GM12878 (cell line): ENCODE measurements around the gene PELI2. TPM values are rescaled to one million over a fixed set of nuclear protein-coding genes. Genes with fewer than 3 reads are reported as not detected.

Experiments used
- ATAC-seq: fragments of 200-7000 bp; cut with Tn5 transposase; 3 replicates; pipeline ENCODE4 v1.9.1; 2020; ENCODE audit warnings: mild to moderate bottlenecking, moderate library complexity
- BruUV-seq: library from RNA; stranded (reverse); fragments of 400-500 nt; replicated peaks from 2 replicates; lab custom pipeline; 2021; lab: Mats Ljungman, UMichigan
- CTCF ChIA-PET: fragments of 300-600 bp; sonication (Branson Sonifier 250); formaldehyde crosslinking; extraction: SDS; loops from one replicate; lab custom pipeline; 2021; ENCODE audit warnings: inconsistent platforms; lab: Yijun Ruan, JAX
- POLR2A ChIA-PET: fragments of 350-600 bp; formaldehyde crosslinking; extraction: SDS; loops from one replicate; lab custom pipeline; 2021; ENCODE audit warnings: inconsistent platforms; lab: Charles Lee
- RAD21 ChIA-PET: fragments of 300-600 bp; sonication (Branson Sonifier 250); formaldehyde crosslinking; loops from one replicate; lab custom pipeline; 2023; ENCODE audit warnings: antibody characterized with exemption; ENCODE audit not compliant: unreplicated experiment; lab: Charles Lee
- SMC1A ChIA-PET: fragments of 300-600 bp; sonication (Branson Sonifier 250); formaldehyde crosslinking; loops from one replicate; lab custom pipeline; 2023; ENCODE audit not compliant: unreplicated experiment, uncharacterized antibody; lab: Charles Lee
- DNase-seq: peaks from one replicate; pipeline ENCODE4 v3.0.0-alpha.2; 2011; ENCODE audit warnings: low read depth, low spot score
- FAIRE-seq: peaks from 3 replicates; lab custom pipeline; 2011; peaks lifted over from hg19 to GRCh38; lab: Jason Lieb, UNC
- H2AFZ ChIP-seq: 2 replicates; pipeline ENCODE4 v1.6.0; 2011; ENCODE audit warnings: low read depth, low read length, control low read depth; ENCODE audit not compliant: control insufficient read depth
- H3K27ac ChIP-seq: 2 replicates; pipeline ENCODE4 v1.5.1; 2011; ENCODE audit warnings: control low read depth; ENCODE audit not compliant: control insufficient read depth, insufficient read depth
- H3K27me3 ChIP-seq, 2 experiments: replicated peaks in 1 of 2; 2 replicates each; pipeline versions ENCODE4 v1.6.0 to v1.6.1; 2011; ENCODE audit warnings: low read length in 1 of 2; ENCODE audit not compliant: control insufficient read depth in 2 of 2, insufficient read depth in 2 of 2
- H3K36me3 ChIP-seq, 2 experiments: 2 replicates each; pipeline ENCODE4 v1.5.1; 2011; ENCODE audit warnings: low read length in 1 of 2; ENCODE audit not compliant: control insufficient read depth in 2 of 2, insufficient read depth in 2 of 2
- H3K4me1 ChIP-seq: 2 replicates; pipeline ENCODE4 v1.6.1; 2011; ENCODE audit warnings: mild to moderate bottlenecking, low read length, moderate library complexity, mixed read lengths; ENCODE audit not compliant: control insufficient read depth, insufficient read depth
- H3K4me2 ChIP-seq: 2 replicates; pipeline ENCODE4 v1.6.0; 2011; ENCODE audit warnings: control low read depth; ENCODE audit not compliant: control insufficient read depth, insufficient read depth
- H3K4me3 ChIP-seq: fragments of 200-600 bp; sonication (generic); 2 replicates; pipeline ENCODE4 v1.5.1; 2016
- H3K79me2 ChIP-seq: 2 replicates; pipeline ENCODE4 v1.6.0; 2011; ENCODE audit warnings: low read length; ENCODE audit not compliant: control insufficient read depth, insufficient read depth
- H3K9ac ChIP-seq: 2 replicates; pipeline ENCODE4 v1.8.0; 2011; ENCODE audit warnings: low read length, control low read depth, mixed read lengths; ENCODE audit not compliant: control insufficient read depth, insufficient read depth
- H3K9me3 ChIP-seq: replicated peaks from 3 replicates; pipeline ENCODE4 v1.5.1; 2011; ENCODE audit warnings: mild to moderate bottlenecking, low read length; ENCODE audit not compliant: control insufficient read depth, insufficient read depth
- H4K20me1 ChIP-seq: 2 replicates; pipeline ENCODE4 v1.6.0; 2011; ENCODE audit not compliant: control insufficient read depth, insufficient read depth
- BCLAF1 ChIP-seq: fragments of 450-650 bp; IDR thresholded peaks from 2 replicates; pipeline ENCODE4 v1.6.1; 2017; ENCODE audit warnings: antibody characterized with exemption, mild to moderate bottlenecking, moderate library complexity
- BHLHE40 ChIP-seq, 2 experiments: fragments of 450-650 bp in 1 of 2; IDR thresholded peaks; 2 replicates each; pipeline ENCODE4 v1.6.1; 2011 to 2017; ENCODE audit warnings: low read depth in 2 of 2, borderline replicate concordance in 1 of 2, improper control_type of control experiment in 1 of 2, low read length in 1 of 2, mild to moderate bottlenecking in 1 of 2
- DPF2 ChIP-seq: fragments of 450-650 bp; IDR thresholded peaks from 2 replicates; pipeline ENCODE4 v1.6.1; 2017; ENCODE audit warnings: mild to moderate bottlenecking
- GATAD2B ChIP-seq: fragments of 450-650 bp; conservative IDR thresholded peaks from 2 replicates; pipeline ENCODE4 v1.6.1; 2017; ENCODE audit warnings: low read depth, mild to moderate bottlenecking, moderate library complexity
- NFXL1 ChIP-seq: fragments of 450-650 bp; IDR thresholded peaks from 2 replicates; pipeline ENCODE4 v1.6.1; 2017; ENCODE audit warnings: antibody characterized with exemption, mild to moderate bottlenecking, borderline replicate concordance
- POLR2A ChIP-seq: IDR thresholded peaks from 2 replicates; pipeline ENCODE4 v1.6.1; 2011; ENCODE audit warnings: low read depth, mild to moderate bottlenecking, low read length
- SMARCA5 ChIP-seq: fragments of 450-650 bp; IDR thresholded peaks from 2 replicates; pipeline ENCODE4 v1.6.1; 2017; ENCODE audit warnings: mild to moderate bottlenecking
- STAT3 ChIP-seq: IDR thresholded peaks from 2 replicates; pipeline ENCODE4 v1.6.1; 2011; ENCODE audit warnings: low read depth, low read length, improper control_type of control experiment
- ZNF207 ChIP-seq: fragments of 450-650 bp; IDR thresholded peaks from 2 replicates; pipeline ENCODE4 v1.6.1; 2014; ENCODE audit warnings: antibody characterized with exemption, mild to moderate bottlenecking, borderline replicate concordance
- ZNF217 ChIP-seq: fragments of 450-650 bp; IDR thresholded peaks from 2 replicates; pipeline ENCODE4 v1.6.1; 2017; ENCODE audit warnings: antibody characterized with exemption, mild to moderate bottlenecking
- WGBS: methylation state at CpG from one replicate; pipeline ENCODE4 v1.1.6; 2016; ENCODE audit warnings: low lambda C conversion rate; ENCODE audit not compliant: insufficient replicate concordance, insufficient coverage; ENCODE audit errors: missing lambda C conversion rate; 5-methylcytosine and 5-hydroxymethylcytosine counted together
- in situ Hi-C: fragments of 300-500 bp; cut with MboI; formaldehyde crosslinking; loops from 9 replicates; pipeline ENCODE4 v1.14.3; 2018; ENCODE audit warnings: mixed read lengths
- intact Hi-C: fragments of 100-400 bp; cut with micrococcal nuclease; formaldehyde crosslinking; loops from one replicate; pipeline ENCODE4 v1.14.2; 2022; ENCODE audit not compliant: unreplicated experiment
- polyA plus RNA-seq, 11 experiments: library from polyadenylated mRNA; depleted of rRNA in 4 of 11; unstranded in 6 of 11; stranded (reverse) in 5 of 11; fragments of >200 nt; fragmentation: Nextera tagmentation in 4 of 11; fragmentation: Illumina TruSeq in 1 of 11; extraction: Ambion mirVana in 4 of 11; extraction: Trizol in 1 of 11; gene quantifications; 1 replicate in 1 of 11; 2 replicates in 10 of 11; pipeline versions ENCODE4 v1.2.1 to v1.2.3, GENCODE V29; 2011 to 2016; ENCODE audit warnings: inconsistent platforms in 2 of 11, missing spikeins in 2 of 11, low read depth in 1 of 11
- total RNA-seq, 4 experiments: library from RNA; depleted of rRNA in 3 of 4; stranded (reverse); fragments of >200 nt in 3 of 4; fragmentation: Illumina TruSeq in 1 of 4; extraction: Trizol in 1 of 4; gene quantifications; 2 replicates each; pipeline versions ENCODE4 v1.2.1 to v1.2.3, GENCODE V29; 2013 to 2021
- TF ChIP-seq, protein P1 (sequence below): fragments of 450-650 bp; IDR thresholded peaks from 2 replicates; pipeline ENCODE4 v1.6.1; 2016; ENCODE audit warnings: mild to moderate bottlenecking, moderate library complexity, borderline replicate concordance
- TF ChIP-seq, protein P2 (sequence below), 3 experiments: IDR thresholded peaks in 2 of 3; conservative IDR thresholded peaks in 1 of 3; 2 replicates each; pipeline ENCODE4 v1.5.1; 2011; ENCODE audit warnings: low read depth in 3 of 3, low read length in 3 of 3, mild to moderate bottlenecking in 3 of 3, control low read depth in 2 of 3, moderate library complexity in 2 of 3, inconsistent platforms in 1 of 3, mixed read lengths in 1 of 3; ENCODE audit not compliant: control insufficient read depth in 2 of 3, insufficient read depth in 1 of 3; ENCODE audit errors: extremely low read depth in 1 of 3

Gene PELI2
- total and polyA plus RNA-seq, 10 of the 15 experiments (the other 5 are each of a cell fraction or from before 2014, with no cell fraction given): under 0.01 to 0.10 (median 0.01) TPM; not detected in 3

DNA sequence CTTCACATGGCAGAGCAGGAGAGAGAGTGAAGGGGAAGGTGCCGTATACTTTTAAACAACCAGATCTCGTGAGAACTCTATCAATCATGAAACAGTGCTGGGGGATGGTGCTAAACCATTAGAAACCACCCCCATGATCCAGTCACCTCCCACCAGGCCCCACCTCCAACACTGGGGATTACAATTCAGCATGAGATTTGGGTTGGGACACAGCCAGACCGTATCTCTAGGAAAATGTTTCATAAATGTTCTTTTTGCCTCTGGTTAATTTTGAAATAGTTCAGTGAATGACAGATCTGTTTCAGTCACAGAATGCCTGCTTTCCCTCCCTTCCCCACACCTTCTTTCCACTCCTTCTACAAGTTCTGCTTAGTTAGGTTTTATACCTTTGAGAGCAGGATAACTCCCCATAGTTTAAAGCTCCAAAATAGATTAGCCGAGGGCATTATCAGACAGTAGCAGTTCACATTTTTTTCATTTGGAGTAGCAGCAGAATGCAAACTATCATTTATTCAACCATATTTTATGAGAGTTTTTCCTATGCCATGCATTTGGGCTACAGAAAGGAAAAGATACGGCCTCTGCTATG is 27.1 kb downstream of the PELI2 start:
- POLR2A ChIA-PET: no interaction called here
- BruUV-seq: no TSS peak
- H3K79me2 ChIP-seq: no peaks in the 10 kb centered on the region
- TF ChIP-seq BHLHE40 (IDR thresholded peaks at IDR 0.05; ENCODE audit: borderline replicate concordance in 1 of 2, low read depth in 2 of 2, low read length in 1 of 2) (no peak), STAT3 (no peak), GATAD2B (no peak), SMARCA5 (no peak), ZNF207 (no peak), POLR2A (no peak), NFXL1 (no peak), DPF2 (no peak), ZNF217 (no peak), BCLAF1 (no peak)
- TF ChIP-seq, protein P1, sequence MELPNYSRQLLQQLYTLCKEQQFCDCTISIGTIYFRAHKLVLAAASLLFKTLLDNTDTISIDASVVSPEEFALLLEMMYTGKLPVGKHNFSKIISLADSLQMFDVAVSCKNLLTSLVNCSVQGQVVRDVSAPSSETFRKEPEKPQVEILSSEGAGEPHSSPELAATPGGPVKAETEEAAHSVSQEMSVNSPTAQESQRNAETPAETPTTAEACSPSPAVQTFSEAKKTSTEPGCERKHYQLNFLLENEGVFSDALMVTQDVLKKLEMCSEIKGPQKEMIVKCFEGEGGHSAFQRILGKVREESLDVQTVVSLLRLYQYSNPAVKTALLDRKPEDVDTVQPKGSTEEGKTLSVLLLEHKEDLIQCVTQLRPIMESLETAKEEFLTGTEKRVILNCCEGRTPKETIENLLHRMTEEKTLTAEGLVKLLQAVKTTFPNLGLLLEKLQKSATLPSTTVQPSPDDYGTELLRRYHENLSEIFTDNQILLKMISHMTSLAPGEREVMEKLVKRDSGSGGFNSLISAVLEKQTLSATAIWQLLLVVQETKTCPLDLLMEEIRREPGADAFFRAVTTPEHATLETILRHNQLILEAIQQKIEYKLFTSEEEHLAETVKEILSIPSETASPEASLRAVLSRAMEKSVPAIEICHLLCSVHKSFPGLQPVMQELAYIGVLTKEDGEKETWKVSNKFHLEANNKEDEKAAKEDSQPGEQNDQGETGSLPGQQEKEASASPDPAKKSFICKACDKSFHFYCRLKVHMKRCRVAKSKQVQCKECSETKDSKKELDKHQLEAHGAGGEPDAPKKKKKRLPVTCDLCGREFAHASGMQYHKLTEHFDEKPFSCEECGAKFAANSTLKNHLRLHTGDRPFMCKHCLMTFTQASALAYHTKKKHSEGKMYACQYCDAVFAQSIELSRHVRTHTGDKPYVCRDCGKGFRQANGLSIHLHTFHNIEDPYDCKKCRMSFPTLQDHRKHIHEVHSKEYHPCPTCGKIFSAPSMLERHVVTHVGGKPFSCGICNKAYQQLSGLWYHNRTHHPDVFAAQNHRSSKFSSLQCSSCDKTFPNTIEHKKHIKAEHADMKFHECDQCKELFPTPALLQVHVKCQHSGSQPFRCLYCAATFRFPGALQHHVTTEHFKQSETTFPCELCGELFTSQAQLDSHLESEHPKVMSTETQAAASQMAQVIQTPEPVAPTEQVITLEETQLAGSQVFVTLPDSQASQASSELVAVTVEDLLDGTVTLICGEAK: no peak
- TF ChIP-seq, protein P2, sequence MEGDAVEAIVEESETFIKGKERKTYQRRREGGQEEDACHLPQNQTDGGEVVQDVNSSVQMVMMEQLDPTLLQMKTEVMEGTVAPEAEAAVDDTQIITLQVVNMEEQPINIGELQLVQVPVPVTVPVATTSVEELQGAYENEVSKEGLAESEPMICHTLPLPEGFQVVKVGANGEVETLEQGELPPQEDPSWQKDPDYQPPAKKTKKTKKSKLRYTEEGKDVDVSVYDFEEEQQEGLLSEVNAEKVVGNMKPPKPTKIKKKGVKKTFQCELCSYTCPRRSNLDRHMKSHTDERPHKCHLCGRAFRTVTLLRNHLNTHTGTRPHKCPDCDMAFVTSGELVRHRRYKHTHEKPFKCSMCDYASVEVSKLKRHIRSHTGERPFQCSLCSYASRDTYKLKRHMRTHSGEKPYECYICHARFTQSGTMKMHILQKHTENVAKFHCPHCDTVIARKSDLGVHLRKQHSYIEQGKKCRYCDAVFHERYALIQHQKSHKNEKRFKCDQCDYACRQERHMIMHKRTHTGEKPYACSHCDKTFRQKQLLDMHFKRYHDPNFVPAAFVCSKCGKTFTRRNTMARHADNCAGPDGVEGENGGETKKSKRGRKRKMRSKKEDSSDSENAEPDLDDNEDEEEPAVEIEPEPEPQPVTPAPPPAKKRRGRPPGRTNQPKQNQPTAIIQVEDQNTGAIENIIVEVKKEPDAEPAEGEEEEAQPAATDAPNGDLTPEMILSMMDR (IDR thresholded peaks at IDR 0.05 in 2 of 3, conservative IDR thresholded peaks at IDR 0.05 in 1 of 3; ENCODE audit: control insufficient read depth in 2 of 3, extremely low read depth in 1 of 3, insufficient read depth in 1 of 3, low read depth in 3 of 3, low read length in 3 of 3): no peak

More for the DNA sequence above, 27.1 kb downstream of the PELI2 start:
- CTCF ChIA-PET: no interaction called here
- Histone ChIP-seq H3K9ac (no peak overlapping the region), H3K4me2 (no peak overlapping the region), H3K36me3 (no peaks in the 10 kb centered on the region), H3K27me3 (no peaks in the 10 kb centered on the region), H2AFZ (no peak overlapping the region), H3K4me3 (no peak overlapping the region), H4K20me1 (no peaks in the 10 kb centered on the region), H3K9me3 (no peaks in the 10 kb centered on the region), H3K4me1 (no peaks in the 10 kb centered on the region), H3K27ac (no peak overlapping the region)
- in situ Hi-C loops: no loop called here
- no peak for FAIRE-seq
- RAD21 ChIA-PET: no interaction called here
- ATAC-seq: no peak
- no peak for DNase-seq
- WGBS: 33% methylated on average over 5 of the region's 5 CpGs
- intact Hi-C loops: no loop called here
- SMC1A ChIA-PET: no interaction called here
